Activated CD4-positive, alpha-beta T cell treated with anti-CD3 and anti-CD28 coated beads for 1 hour (primary cell): ENCODE results near the gene DAPK3.
"Not testable (repeated sequence)": the region's sequence is repeated elsewhere in the genome, so short reads cannot be mapped to it uniquely, and the experiment has no call there.

Experiments used
- DNase-seq: peaks from one replicate; pipeline ENCODE4 v3.0.0-alpha.2; 2020

DAPK3 gene

DNA sequence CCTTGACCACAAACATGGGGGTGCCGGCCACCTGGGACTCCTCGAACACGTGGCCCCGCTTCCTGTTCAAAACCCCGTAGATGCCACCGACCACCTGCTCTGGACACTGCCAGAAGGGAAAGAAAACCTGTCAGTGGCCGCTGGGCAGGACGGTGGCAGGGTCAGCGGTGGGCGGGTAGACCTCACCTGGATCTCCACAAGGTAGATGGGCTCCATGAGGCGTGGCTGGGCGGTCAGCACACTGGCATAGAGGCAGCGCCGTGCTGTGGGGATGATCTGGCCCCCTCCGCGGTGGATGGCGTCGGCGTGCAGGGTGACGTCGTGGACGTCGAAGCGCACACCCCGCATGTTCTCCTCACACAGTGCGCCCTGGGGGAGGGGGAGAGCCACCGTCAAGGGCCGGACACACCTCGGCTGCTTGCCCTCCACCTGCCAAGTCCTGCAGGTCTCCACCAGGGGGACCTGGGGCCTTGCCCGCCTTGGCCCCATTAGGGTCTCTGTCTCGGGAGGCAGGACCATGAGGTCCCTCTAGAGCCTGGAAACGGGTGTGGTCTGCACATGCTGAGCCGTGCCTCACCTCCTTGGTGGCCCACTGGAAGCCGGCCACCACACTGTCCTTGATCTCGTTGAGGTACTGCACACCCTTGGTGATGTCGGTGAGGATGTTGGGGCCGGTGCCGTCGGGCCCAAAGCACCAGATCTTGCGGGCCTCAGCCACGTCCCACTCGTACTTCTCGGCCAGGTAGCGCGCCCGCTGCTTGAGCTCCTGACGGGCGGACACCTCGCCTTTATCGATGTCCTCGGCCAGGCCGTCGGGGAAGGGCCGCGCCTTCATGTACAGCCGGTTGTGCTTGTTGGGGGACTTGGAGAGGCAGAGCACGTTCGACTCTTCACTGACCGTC, 6.6 kb upstream of the DAPK3 start:
- DNase-seq: no peak

DNA sequence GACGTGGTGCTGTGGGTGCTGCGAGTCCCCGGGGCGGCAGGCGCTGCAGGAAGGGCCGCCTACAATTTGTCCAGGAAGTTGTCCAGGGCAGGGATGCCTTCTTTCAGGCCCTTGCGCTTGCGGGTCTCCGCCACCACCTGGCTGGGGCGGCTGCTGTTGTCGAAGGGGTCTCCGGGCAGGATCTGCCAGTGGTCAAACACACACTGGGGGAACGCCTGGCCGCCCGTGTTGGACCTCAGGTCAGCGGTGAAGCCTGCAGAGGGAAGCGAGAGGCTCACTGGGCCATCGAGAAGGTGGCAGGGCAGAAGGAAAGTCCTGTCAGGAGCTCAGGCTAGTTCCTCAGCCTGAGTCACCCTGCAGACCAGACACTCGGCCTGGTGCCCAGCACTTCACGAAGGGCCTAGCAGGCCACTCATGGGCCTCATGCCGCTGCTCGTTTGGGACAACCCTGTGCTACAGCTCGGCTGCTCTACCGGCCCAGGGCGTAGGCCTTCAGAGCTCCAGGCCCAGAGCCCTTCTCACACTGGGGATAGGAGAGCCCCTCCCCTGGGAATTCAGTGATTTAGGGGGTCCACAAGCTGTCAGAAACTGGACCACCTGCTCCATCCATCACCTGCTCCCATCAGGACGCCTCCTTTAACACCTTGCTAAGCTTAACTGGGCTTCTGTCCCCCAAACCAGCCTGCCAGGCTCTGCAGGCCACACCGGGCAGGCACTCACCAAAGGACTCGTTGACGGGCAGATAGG, 5.8 kb upstream of the DAPK3 start:
- no peak for DNase-seq

DNA sequence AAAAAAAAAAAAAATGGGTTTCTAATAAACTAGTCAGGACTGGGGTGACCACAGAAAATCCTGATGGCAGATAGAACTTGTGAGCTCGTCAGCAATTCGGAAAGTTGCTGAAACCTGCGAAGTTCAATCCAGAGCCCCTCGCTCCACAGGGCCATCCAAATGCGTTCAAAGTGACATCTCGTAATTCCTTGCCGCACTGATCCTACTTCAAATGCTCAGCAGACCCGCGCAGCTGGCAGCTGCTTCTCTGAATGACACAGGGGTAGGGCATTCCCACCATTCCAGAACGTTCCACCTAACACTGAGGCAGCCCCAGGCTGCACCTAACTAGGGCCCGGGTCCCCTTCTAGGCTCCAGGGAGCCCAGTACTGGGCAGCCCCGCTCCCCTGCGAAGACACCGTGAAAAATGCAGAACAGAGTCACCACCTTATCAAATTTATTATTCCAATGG, 4.8 kb upstream of the DAPK3 start:
- DNase-seq: no peak

DNA sequence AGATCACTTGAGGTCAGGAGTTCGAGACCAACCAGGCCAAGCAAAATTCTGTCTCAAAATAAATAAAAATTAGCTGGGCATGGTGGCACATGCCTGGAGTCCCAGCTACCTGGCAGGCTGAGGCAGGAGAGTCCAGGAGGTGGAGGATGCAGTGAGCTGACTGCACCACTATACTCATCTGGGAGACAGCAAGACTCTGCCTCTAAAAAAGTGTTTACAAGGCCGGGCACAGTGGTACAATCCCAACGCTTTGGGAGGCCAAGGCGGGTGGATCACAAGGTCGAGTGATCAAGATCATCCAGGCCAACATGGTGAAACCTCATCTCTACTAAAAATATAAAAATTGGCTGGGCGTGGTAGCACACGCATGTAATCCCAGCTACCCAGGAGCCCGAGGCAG, 4.2 kb upstream of the DAPK3 start:
- no peak for DNase-seq

DNA sequence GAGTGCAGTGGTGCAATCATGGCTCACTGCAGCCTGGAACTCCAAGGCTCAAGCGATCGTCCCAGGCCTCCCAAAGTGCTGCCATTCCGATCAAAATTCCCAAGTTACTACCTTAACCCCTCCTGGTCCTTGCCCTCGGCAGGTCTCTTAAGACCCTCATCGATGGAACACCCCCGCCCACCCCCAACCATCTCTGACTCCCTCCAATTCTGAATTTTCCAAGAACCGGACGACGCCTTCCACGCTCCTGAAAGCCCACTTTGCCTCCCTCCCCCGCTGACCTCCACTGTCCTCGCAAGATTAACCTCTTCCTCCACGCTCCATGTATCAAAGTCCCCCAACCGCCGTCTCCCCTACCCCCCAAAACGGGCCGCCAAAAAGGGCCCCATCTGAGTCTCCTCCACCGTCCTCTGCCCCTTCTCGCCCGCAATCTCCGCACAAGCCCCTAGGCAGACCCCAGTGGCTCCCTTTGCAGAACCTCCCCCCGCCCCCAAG, 539 bp downstream of the DAPK3 start:
- DNase-seq: no peak

DNA sequence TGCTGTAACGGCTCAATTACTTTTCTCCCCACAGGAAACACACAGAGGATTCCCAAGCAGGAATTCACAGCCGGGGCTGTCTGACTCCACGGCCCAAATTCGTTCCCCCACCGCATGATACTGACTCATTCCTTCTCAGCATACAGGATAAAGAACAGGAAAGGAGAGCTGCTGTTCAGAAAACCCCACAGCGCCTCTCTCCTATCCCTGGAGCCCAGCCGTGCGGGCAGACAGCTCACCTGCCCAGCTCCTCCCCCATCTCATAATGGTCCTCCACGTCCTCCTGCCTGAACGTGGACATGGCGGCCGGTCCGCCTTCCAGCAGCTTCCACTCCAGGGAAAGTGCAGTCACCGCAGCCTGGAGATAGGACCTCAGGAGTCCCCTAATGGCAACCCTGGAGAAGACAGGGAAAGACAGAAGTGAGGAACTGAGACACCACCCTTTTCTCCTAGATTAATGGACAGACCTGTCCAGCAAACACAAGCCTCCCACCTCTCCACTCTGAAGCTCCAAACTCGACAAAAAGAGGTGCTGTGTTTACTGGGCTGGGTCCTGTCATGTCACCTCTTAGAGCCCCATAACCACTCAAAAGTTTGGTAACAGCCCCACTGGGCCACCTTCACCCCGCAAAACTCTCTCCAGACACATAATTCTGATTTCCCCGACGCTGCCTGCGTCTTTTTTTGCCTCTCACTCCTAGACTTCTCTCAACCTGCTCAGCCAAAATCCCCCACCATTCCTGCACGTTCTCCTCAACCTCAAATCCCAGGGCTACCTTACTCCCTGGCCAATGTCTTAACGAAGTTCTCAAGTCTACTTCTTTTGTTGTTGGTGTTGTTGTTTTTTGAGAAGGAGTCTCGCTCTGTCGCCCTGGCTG, 1.2 kb downstream of the DAPK3 start:
- DNase-seq: no peak

DNA sequence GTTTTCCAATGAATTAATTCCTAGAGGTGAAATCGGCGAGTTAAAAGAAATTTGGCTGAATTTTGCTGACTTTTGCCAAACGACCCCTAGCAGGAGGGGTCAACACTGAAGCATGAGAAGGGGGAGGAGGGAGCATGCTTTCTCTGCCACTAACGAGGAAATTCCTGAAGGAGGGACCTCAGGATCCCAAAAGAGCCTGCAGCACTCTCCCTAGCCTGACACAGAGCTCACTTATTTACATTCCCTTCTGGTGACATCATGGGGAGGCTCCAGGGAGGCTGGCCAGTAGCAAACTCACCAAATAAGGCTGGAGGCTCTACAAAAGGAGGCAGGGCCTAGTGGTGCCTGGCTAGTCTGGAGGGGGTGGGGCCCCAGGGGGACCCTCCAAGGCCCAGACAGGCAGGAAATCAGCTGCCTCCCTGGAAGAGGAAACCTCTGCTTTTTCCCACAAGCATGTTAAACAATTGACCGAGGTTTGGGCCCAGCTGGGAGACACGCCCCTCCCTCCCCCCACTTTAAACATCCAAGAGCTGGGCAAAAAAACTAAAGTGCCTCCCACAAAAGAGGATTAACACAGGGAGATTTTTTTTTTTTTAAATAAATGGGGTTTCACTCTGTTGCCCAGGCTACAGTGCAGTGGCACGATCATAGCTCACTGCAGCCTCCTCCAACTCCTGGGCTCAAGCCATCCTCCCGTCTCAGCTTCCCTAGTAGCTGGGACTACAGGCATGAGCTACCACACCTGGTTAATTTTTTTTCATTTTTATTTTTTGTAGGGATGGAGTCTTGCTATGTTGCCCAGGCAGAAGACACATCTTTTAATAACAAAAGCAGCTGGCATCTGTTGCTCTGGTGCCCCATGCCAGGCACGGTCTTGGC, 2.1 kb downstream of the DAPK3 start:
- no peak for DNase-seq

DNA sequence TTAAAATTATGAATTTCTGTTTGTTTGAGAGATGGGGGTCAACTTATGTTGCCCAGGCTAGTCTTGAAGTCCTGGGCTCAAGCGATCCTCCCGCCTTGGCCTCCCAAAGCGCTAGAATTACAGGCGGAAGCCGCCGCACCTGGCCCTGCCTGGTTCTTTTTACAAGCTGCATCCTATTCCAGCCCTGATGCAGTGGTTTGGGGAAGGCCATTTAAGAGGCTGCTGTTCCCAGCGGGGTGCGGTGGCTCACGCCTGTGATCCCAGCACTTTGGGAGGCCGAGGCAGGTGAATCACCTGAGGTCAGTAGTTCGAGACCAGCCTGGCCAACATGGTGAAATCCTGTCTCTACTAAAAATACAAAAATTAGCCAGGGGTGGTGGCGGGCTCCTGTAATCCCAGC, 2.9 kb downstream of the DAPK3 start:
- DNase-seq: not testable (repeated sequence)

DNA sequence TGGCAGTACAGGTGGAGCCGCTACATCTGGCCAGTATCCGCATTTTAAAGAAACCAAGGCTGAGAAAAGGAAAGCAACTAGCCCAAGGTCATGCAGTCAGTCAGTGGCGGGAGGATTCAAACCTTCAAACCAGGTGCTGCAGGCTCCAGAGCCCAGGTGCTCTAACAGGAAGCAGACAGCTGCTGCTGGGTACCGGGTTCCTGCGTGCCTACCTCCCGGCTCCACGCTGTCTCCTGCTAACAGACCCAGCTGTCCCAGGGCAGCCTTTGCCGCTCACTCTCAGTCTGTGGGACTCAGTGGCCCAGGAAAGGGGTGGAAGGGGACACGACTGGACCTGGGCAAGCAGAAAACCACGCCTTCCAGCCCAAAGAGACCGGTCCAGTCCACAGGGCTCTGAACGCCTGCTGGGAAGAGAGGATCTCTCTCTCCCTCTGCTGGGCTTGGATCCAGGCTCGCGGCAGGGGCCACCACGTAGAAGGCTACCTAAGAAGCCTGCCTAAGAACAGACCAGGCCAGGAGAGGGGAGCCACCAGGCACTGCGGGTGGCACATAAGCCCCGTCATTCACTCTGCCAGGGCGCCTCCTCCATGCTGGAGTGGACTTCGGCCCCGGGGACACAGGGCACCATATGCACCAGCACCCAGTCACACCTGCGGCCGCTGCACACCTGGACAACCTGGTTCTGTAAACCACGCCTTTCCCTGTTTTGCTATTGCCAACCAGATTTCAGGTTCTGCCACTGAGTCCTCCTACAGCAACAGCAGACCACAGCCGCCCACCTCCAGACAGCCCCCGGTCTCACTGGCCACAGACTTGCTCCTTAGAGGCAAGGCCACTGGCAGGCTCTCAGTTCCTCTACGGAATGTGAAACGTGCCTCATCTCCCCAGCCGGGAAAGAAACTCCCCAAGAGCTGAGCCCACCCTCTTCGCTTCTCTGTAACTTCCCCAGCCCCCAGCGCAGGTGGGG, 4.6 kb downstream of the DAPK3 start:
- DNase-seq: no peak

DNA sequence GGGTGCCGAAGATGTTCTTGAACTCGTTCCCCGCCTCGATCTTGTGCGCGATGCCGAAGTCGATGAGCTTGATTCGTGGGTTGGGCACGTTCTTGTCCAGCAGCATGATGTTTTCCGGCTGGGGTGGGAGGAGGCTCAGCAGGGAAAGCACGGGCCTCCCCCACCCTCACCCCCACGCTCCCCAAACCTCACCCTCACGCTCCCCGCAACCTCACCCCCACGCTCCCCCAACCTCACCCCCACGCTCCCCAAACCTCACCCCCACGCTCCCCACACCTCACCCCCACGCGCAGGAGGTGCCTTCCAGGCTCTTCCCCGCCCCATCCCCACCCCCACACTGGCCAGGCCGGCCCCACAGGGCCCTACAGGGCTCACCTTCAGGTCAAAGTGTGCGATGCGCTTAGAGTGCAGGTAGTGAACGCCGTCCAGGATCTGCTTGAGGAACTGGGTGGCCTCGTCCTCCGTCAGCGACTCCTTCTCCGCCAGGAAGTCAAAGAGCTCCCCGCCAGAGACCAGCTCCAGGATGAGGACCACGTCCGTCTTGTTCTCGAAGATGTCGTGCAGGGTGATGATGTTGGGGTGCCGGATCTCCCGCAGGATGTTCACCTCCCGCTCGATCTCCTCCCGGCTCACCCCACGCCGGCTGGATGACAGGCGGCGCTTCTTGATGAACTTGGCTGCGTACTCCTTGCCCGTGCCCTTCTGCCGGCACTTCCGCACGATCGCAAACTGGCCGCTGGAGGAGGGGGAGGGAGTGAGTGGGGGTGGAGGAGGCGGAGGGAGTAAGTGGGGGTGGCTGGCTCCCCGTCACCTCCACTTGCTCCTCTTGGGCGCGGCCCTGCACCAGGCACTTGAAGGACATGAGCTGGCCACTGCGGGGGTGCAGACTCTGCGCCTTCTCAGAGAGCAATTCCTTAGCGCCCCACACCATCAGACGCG, 6.4 kb downstream of the DAPK3 start:
- no peak for DNase-seq

DNA sequence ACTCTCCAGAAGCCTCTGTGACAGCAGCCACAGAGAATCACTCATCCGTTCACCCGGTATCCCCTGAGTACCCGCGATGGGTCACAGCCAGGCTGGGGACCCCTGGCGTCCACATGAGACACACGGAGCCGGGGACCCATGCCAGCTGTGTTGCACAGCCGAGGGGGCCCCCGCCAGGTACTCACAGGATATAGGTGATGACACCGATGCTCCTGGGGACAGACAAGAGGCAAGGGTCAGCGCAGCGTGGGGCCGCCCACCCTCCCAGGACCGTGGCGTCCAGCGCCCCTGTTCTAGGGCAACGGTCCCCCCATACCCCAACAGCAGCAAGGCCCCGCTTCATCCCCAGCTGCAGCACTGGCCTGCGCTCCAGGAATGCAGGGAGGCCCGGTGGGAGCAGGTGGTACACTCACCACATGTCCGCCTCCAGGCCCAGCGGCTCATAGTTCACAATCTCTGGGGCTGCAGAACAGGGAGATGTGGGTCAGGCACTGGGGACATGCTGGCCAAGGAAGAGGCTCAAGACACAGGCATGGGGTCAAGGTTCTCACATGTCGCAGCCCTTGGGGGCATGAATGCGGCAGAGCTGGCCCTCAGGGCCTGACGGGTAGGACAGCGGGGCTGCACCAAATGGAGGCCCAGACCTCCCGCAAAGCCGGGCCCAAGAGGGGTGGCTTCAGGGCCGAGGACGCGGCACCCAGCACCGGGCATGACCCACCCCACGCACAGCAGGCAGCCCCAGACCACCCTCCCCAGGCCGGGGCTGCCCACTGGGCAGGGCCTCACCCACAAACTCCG, 7.2 kb downstream of the DAPK3 start:
- DNase-seq: no peak

DNA sequence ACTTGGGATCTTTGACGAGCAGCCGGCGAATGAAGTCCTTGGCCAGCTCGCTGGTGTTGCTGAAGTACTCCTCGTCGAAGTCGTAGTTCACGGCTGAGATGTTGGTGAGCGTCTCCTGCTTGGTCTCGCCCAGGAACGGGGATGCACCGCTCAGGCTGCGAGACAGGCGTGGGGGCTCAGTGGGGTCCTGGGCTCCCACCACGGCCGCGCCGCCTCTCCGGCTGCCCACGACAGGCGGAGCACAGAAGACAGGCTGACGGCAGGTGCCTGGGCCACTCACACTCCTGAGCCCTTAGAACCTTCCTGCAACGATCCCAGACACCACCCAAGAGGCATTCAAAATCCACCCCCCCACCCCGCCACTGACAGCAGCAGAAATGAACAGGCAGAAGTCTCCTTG, 9.9 kb downstream of the DAPK3 start:
- DNase-seq: no peak

DNA sequence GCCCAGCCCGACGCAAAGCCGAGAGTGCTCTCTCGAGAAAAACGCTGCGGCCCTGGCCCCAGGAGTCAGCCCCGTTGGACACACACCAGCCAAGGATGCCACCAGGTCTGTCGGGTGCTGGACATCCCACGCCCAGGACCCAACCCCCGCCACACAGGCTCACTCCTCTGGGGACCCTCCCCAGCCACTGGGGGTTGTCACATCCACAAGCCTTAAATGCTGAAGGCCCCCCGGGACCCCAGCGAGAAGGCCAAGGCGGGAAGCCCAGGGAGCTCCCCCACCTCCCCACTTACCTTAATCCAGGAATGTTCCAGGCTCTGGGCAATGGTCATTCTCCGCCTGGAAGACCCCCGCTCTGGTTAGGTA, 11.2 kb downstream of the DAPK3 start:
- no peak for DNase-seq

DNA sequence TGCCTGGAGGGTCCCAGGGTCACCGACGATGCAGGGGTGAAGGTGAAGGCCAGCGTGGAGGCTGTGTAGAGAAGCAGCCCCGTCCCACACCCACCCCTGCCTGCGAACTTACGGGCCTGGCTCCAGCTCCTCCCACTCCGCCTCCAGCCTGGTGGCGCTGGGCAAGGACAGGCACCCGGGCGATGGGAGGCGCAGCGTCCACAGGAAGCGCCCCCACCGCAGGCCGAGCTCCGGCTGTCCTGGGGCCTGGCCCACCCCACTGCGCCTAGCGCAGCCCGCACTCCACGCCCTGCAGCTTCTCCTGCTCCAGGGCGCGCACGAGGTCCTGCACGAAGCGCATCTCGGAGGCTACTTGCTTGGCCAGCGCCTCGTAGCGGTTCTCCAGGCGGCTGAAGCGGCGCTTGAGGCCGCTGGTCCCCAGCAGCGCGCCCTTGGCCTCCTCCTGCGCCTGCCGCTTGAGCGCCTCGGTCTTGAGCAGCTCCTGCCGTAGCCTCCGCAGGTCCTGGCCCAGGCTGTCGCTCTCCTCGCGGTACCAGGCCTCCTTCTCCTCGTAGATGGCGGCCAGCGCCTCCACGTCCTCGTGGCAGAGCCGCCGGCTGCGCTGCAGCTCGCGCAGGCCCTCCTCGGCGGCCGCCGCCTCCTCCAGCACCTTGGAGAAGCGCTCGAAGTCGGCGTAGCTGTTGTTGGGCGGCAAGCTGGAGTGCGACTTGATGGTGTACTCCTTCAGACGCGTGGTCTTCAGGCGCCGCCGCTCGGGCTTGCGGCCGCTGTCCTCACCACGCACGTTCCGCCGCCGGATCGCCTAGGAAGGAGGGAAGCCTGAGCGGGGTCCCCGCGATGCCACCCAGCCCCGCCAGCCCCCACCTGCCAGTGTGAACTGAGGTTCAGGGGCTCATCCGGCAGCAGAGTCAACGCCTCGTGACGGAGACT, 11.8 kb downstream of the DAPK3 start:
- no peak for DNase-seq

DNA sequence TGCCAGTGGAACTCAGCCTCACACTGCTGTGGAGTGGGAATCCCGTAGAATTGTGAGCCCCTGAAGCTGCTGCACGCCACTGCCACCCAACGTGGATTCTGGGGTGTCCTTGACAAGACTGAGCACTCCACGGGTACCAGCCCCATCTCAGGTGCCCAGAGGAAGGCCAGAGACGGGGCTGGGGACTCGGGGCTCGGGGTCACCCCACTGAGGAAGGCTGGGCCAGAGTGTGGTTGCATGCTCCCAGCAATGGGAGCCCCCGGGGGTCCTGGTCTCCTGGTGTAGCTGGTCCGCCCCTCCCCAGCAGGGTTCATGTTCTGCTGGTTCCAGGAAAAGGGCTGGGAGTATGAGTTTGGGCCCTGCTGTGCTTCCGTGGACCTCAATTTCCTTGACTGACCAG, 15.2 kb downstream of the DAPK3 start:
- DNase-seq: no peak

DNA sequence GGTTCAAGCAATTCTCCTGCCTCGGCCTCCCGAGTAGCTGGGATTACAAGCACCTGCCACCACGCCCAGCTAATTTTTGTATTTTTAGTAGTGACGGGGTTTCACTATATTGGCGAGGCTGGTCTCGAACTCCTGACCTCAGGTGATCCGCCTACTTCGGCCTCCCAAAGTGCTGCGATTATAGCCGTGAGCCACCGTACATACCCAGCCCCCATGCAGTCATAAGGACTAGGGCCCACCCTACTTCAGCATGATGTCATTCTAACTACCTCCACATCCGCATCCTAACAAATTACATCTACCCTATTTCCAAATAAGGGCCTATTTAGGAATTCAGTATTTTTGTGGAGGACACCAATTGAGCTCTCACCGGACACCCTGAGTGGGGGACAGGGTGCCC, 15.6 kb downstream of the DAPK3 start:
- not testable (repeated sequence) for DNase-seq

DNA sequence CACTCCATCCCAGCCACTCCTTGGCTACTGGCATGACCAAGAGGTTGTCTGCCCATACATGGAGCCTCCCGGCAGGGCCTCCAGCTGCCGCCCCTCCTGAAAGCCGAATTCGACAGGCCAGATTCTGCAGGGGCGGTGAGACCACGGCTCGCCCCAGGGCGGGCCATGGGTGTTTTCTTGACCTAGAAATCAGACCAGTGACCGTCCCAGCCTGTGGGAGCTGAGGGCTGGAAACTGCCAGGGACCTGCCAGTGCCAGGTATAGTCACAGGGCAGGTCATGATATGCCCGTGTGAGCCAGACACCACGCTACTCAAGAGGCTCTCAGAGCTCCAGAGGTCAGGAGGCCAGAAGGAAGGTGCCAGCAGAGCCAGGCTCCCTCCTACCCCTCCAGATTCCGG, 16.8 kb downstream of the DAPK3 start:
- DNase-seq: no peak
